Common myeloid progenitor, CD34-positive (primary cell): ENCODE results near the gene GABPA.
"Not testable (repeated sequence)": the region's sequence is repeated elsewhere in the genome, so short reads cannot be mapped to it uniquely, and the experiment has no call there.

Source experiments
- CTCF ChIA-PET: fragments of 350-600 bp; sonication (Branson Sonifier 250); formaldehyde crosslinking; loops from one replicate; lab custom pipeline; 2021; ENCODE audit warnings: antibody characterized with exemption; lab: Charles Lee
- POLR2A ChIA-PET: fragments of 350-600 bp; sonication (Branson Sonifier 250); formaldehyde crosslinking; loops from one replicate; lab custom pipeline; 2021; ENCODE audit warnings: antibody characterized with exemption; lab: Charles Lee
- DNase-seq, 3 donors: peaks; one replicate each; pipeline versions ENCODE4 v3.0.0 to v3.0.0-alpha.2; 2013
- H3K27ac ChIP-seq, 2 experiments: 1 replicate in 1 of 2; 2 replicates in 1 of 2; pipeline ENCODE4 v1.7.0; 2013; ENCODE audit warnings: inconsistent platforms in 2 of 2, low read length in 2 of 2, mild to moderate bottlenecking in 2 of 2, low read depth in 1 of 2, moderate library complexity in 1 of 2; ENCODE audit not compliant: severe bottlenecking in 2 of 2, insufficient read depth in 1 of 2, poor library complexity in 1 of 2
- H3K27me3 ChIP-seq, 5 experiments: replicated peaks in 2 of 5; 1 replicate in 3 of 5; 2 replicates in 2 of 5; pipeline versions ENCODE4 v1.6.1 to v1.7.0; 2013; ENCODE audit warnings: low read length in 4 of 5, mild to moderate bottlenecking in 2 of 5, moderate library complexity in 2 of 5, inconsistent platforms in 1 of 5; ENCODE audit not compliant: insufficient read depth in 5 of 5, control insufficient read depth in 4 of 5
- H3K36me3 ChIP-seq, 4 experiments: 1 replicate in 2 of 4; 2 replicates in 2 of 4; pipeline versions ENCODE4 v1.6.1 to v1.7.0; 2013; ENCODE audit warnings: low read length in 3 of 4, control low read depth in 1 of 4, mild to moderate bottlenecking in 1 of 4; ENCODE audit not compliant: control insufficient read depth in 4 of 4, insufficient read depth in 4 of 4
- H3K4me1 ChIP-seq, 4 experiments: 1 replicate in 3 of 4; 2 replicates in 1 of 4; pipeline versions ENCODE4 v1.6.1 to v1.7.1; 2013; ENCODE audit warnings: low read length in 3 of 4, mild to moderate bottlenecking in 3 of 4, control low read depth in 1 of 4, inconsistent platforms in 1 of 4, moderate library complexity in 1 of 4; ENCODE audit not compliant: control insufficient read depth in 4 of 4, insufficient read depth in 4 of 4; ENCODE audit errors: control extremely low read depth in 1 of 4
- H3K4me3 ChIP-seq, 7 experiments: 1 replicate in 4 of 7; 2 replicates in 3 of 7; pipeline versions ENCODE4 v1.5.1 to v1.7.0; 2013; ENCODE audit warnings: mild to moderate bottlenecking in 7 of 7, low read length in 6 of 7, moderate library complexity in 6 of 7, inconsistent platforms in 2 of 7, low read depth in 2 of 7, control low read depth in 1 of 7; ENCODE audit not compliant: insufficient read depth in 4 of 7, control insufficient read depth in 1 of 7; ENCODE audit errors: extremely low read depth in 1 of 7
- H3K9me3 ChIP-seq, 5 experiments: 1 replicate in 4 of 5; 2 replicates in 1 of 5; pipeline versions ENCODE4 v1.6.1 to v1.7.1; 2013; ENCODE audit warnings: low read length in 4 of 5, mild to moderate bottlenecking in 2 of 5, inconsistent platforms in 1 of 5, low read depth in 1 of 5, moderate library complexity in 1 of 5; ENCODE audit not compliant: control insufficient read depth in 4 of 5, insufficient read depth in 2 of 5; ENCODE audit errors: control extremely low read depth in 1 of 5
- WGBS: methylation state at CpG from one replicate; pipeline ENCODE4 v1.1.5; 2013; ENCODE audit not compliant: insufficient coverage; 5-methylcytosine and 5-hydroxymethylcytosine counted together

The GABPA gene

GRCh38 chr21:25772686-25773085, 37.9 kb downstream of the GABPA start:
- Histone ChIP-seq H3K4me1 (peaks cover 0 to 9% (median 3%) of the 10 kb centered on the region in 4 experiments), H3K27ac (peak overlapping the region in 1 of 2 experiments; percentile 56), H3K4me3 (peak overlapping the region in 4 of 7 experiments; percentile 23 to 68 (median 40)), H3K9me3 (no peaks in the 10 kb centered on the region), H3K36me3 (peaks cover 0 to 4% (median 0%) of the 10 kb centered on the region in 4 experiments), H3K27me3 (no peaks in the 10 kb centered on the region)
- CTCF ChIA-PET, result no interaction called here
- POLR2A ChIA-PET, result no interaction called here
- peak; percentile 11 to 71 (median 68) for DNase-seq
- 0% methylated on average over 2 of the region's 2 CpGs for WGBS

- H3K4me1 ChIP-seq, result peaks cover 0 to 9% (median 3%) of the 10 kb centered on the region in 4 experiments
- no peak overlapping the region for H3K27ac ChIP-seq
- ChIA-PET CTCF (interaction anchor here (0.9 kb wide), 1 partner anchor 14 kb away, joined by 3 read pairs; no protein-coding TSS in a partner anchor), POLR2A (interaction anchor here (0.6 kb wide), 1 partner anchor 630 kb away, joined by 3 read pairs; no protein-coding TSS in a partner anchor)
- WGBS, result no CpG with 5 or more reads among the region's 4 CpGs
- no peaks in the 10 kb centered on the region for H3K27me3 ChIP-seq
- no peak overlapping the region for H3K4me3 ChIP-seq
- H3K36me3 ChIP-seq, result no peaks in the 10 kb centered on the region
- DNase-seq, result no peak
- no peaks in the 10 kb centered on the region for H3K9me3 ChIP-seq
These were observed 41.7 kb downstream of the GABPA start for GRCh38 chr21:25776440-25776839.

GRCh38 chr21:25778126-25778875, 43.5 kb downstream of the GABPA start:
- CTCF ChIA-PET, result interaction anchor here (0.8 to 0.9 kb wide), 2 partner anchors 9 to 23 kb away, joined by 3 read pairs; no protein-coding TSS in a partner anchor
- WGBS, result 98% methylated on average over 41 of the region's 52 CpGs

GRCh38 chr21:25788677-25789076, 53.9 kb downstream of the GABPA start:
- 92% methylated on average over 4 of the region's 6 CpGs for WGBS
- POLR2A ChIA-PET, result no interaction called here
- CTCF ChIA-PET, result no interaction called here

More at GRCh38 chr21:25778126-25778875, 43.5 kb downstream of the GABPA start:
- H3K4me1 ChIP-seq, H3K27ac ChIP-seq, H3K9me3 ChIP-seq, POLR2A ChIA-PET, H3K36me3 ChIP-seq, DNase-seq, H3K27me3 ChIP-seq, H3K4me3 ChIP-seq: not testable (repeated sequence)

GRCh38 chr21:25790122-25790877, 55.5 kb downstream of the GABPA start:
- H3K4me1 ChIP-seq, result peaks cover 0 to 9% (median 6%) of the 10 kb centered on the region in 4 experiments
- H3K27me3 ChIP-seq, result no peaks in the 10 kb centered on the region
- no peaks in the 10 kb centered on the region for H3K9me3 ChIP-seq
- POLR2A ChIA-PET, result no interaction called here
- H3K36me3 ChIP-seq, result no peaks in the 10 kb centered on the region
- DNase-seq, result peak; percentile 38 to 68 (median 61)
- H3K27ac ChIP-seq, result no peak overlapping the region
- CTCF ChIA-PET, result interaction anchor here (0.6 to 1.9 kb wide), 3 partner anchors 10 to 72 kb away, joined by 3 to 16 read pairs (median 3); no protein-coding TSS in a partner anchor
- WGBS, result 7% methylated on average over 4 of the region's 7 CpGs
- H3K4me3 ChIP-seq, result peak overlapping the region in 6 of 7 experiments; percentile 5 to 82 (median 66)

More at GRCh38 chr21:25788677-25789076, 53.9 kb downstream of the GABPA start:
- Histone ChIP-seq H3K27ac (no peak overlapping the region), H3K36me3 (no peaks in the 10 kb centered on the region), H3K4me3 (no peak overlapping the region), H3K9me3 (no peaks in the 10 kb centered on the region), H3K27me3 (no peaks in the 10 kb centered on the region), H3K4me1 (peaks cover 0 to 9% (median 6%) of the 10 kb centered on the region in 4 experiments)
- DNase-seq, result no peak

GRCh38 chr21:25790878-25791204, 56.1 kb downstream of the GABPA start:
- H3K4me1 ChIP-seq, result peaks cover 0 to 9% (median 6%) of the 10 kb centered on the region in 4 experiments
- CTCF ChIA-PET, result interaction anchor here (0.6 to 1.9 kb wide), 3 partner anchors 9 to 71 kb away, joined by 3 to 16 read pairs (median 3); no protein-coding TSS in a partner anchor
- H3K4me3 ChIP-seq, result peak overlapping the region in 4 of 7 experiments; percentile 51 to 82 (median 70)
- no peak for DNase-seq
- no peaks in the 10 kb centered on the region for H3K9me3 ChIP-seq
- H3K36me3 ChIP-seq, result no peaks in the 10 kb centered on the region
- POLR2A ChIA-PET, result no interaction called here
- H3K27me3 ChIP-seq, result no peaks in the 10 kb centered on the region
- H3K27ac ChIP-seq, result no peak overlapping the region
